Hepatocyte (in vitro differentiated cells): ENCODE measurements around the gene ACAD9.
"Not testable (repeated sequence)": the region's sequence is repeated elsewhere in the genome, so short reads cannot be mapped to it uniquely, and the experiment has no call there.

Experiments
- CTCF ChIP-seq: fragments of 200-600 bp; sonication (generic); IDR thresholded peaks from 2 replicates; pipeline ENCODE4 v1.5.1; 2016; ENCODE audit warnings: antibody characterized with exemption, mild to moderate bottlenecking; ENCODE audit not compliant: poor library complexity
- EZH2 ChIP-seq: fragments of 200-600 bp; sonication (generic); IDR thresholded peaks from 2 replicates; pipeline ENCODE4 v1.6.1; 2016; ENCODE audit warnings: antibody characterized with exemption, mild to moderate bottlenecking, borderline replicate concordance

DNA sequence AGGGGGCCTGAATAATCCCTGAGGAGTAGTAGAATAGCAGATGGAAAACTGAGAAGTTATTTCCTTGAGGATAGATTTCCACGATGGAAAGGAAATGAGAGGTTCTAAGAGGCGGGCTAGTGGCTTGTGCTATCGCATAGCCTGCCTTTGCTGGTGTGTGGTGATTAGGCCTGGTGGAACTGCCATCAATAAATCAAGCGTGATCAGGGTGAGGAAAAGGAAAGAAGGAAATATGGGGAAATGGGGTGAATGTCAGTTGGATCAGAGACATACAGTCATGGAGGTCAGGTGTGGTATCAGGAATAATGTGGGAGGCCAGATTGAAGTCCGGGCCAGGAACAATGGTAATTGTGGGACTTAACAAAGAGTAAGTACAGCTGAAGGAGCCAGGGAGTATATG lies 48.7 kb upstream of the ACAD9 start:
- not testable (repeated sequence) for TF ChIP-seq EZH2, CTCF
